NCI-H1930 (cell line): ENCODE data around the gene CERS6.
A peak's percentile ranks its signal among the peaks of the same experiment; 100 is the strongest.

Source experiments
- DNase-seq, 2 experiments: peaks; one replicate each; lab custom pipeline; 2025; lab: John Stamatoyannopoulos, UW

The CERS6 gene

DNA sequence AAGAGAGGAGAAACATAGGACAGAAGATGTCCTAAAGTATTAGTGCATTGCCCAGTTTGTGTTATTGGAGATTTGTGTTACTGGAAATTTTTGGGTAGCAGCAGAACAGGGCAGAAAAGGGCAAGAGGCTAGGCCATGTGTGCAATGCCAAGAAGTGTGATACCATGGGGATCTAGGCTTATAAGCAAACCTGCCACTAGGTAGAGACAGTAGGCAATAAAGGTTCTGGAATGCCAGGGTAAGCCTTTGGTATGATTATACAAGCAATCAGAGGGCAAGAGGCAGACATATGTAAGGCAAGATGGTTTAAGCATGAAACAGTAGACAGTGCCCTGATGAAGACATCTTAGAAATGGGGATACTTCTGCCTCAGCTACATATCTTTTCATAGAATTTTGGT, 12.3 kb upstream of the CERS6 start:
- DNase-seq: no peak

DNA sequence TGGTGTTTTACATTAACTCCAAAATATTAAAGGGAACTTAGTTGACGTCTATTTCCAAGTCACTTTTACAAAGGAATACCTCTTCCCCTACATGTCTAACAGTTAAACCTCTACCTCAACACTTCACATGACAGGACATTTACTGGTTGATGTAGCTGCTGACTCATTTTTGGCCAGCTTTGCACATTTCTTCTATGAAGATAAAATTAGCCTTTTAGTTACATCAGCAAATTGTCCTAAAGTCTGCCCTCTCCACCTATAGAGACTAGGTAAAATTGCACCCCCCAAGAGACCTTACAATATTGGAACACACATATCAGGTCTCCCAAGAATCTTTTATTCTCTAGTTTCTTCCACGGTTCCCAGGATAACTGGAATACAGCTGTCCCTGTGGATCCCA, 10.1 kb upstream of the CERS6 start:
- DNase-seq: no peak

DNA sequence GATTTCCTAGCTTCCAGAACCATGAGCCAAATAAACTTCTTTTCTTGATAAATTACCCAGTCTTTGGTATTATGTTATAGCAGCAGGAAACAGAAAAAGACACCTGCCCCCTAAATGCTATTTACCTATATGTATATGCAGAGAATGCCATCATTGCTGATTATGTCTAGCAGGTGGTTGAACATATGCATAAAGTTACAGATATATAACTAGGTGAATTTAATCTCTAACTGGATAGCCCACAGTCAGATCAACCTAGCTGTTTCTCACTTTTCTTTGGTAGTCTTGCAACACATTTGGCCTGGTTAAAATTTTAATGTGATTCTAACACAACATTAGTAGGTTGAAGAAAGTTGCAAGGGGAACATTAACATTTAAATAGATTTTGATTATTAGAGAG, 7.1 kb upstream of the CERS6 start:
- no peak for DNase-seq

DNA sequence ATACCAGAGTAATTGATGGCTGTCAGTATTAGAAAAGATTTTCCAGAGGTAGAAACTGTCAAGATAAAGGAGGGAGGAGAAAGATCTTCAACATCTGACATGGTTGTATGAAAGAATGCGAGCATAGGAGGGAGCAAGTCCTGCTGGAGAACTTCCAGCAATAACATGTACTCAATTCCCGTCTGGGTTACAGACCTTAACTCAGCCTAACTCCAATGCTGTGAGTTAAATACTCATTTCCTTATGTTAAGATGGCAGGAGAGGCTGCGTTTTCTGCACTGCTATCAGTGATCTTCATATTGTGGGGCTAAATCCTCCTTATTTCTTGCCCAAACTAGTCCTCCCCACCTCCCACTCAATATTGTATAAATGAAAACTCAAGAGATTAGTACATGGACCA, 6.7 kb upstream of the CERS6 start:
- DNase-seq: no peak

DNA sequence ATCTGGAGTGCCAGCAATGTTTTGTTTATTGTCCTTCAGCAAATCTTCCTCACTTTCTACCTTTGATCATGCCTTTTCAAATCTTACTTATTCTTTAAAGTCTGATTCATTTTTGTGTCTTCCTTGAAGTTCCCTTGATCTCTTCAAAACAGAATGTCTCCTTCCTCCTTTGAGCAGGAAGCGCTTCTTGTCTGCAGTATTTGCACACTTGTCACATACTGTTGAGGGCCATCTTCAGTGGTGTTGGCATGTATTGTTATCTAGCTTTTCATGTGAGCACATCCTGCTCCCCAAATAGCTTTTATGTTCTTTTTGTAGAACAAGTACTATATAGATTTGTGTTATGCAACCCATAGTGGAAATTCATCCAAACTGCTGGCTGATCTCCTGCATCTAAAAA, 5.9 kb upstream of the CERS6 start:
- no peak for DNase-seq

DNA sequence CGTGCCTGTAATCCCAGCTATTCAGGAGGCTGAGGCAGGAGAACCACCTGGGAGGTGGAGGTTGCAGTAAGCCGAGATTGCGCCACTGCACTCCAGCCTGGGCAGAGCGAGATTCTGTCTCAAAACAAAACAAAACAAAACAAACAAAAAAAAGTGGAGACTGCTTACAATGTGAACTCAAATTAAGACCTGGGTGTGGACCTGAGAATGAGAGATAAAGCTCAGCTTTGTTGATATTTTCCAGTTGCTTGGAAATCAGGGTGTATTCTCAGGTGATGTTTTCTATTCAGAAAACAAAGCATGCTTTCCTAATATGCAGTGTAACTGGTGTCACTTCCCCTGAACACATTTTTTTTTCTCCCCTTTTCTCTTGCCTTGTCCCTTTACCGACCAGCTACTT, 5.3 kb upstream of the CERS6 start:
- DNase-seq: no peak

DNA sequence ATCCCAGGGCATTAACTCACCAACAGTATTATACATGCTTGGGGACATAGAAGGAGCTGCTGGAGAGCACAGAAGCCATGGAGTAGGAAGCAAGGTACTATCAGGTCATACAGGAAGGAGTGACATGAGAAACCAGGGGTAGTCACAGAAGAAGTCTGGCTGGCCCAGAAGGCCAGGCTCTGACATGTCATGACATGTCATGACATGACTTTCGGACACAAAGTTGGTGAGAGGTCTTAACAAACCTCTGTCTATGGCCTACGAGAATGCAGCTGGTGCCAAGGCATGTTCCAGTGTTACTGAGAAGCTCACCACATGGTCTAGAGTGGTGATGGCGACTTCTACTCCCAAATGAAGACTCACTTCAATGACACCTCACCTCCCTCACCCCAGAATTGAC, 3.3 kb upstream of the CERS6 start:
- no peak for DNase-seq

DNA sequence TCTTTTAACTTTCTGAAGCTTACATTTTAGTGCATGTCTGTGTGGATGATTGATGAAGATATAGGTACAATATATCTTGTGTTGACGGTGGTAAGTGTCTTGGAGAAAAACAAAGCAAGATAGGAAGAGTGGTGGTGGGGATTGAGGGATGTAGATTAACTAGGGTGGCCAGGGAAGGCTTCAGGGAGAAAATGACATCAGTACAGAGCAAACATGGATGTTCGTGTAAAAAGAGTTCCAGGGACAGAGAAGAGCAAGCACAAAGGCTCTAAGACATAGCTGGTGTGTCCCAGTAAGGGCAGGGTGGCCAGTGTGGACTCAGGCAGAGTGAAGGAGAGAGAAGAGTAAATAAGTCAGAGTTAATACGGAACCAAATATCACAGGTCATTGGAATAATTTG, 2.7 kb upstream of the CERS6 start:
- no peak for DNase-seq

DNA sequence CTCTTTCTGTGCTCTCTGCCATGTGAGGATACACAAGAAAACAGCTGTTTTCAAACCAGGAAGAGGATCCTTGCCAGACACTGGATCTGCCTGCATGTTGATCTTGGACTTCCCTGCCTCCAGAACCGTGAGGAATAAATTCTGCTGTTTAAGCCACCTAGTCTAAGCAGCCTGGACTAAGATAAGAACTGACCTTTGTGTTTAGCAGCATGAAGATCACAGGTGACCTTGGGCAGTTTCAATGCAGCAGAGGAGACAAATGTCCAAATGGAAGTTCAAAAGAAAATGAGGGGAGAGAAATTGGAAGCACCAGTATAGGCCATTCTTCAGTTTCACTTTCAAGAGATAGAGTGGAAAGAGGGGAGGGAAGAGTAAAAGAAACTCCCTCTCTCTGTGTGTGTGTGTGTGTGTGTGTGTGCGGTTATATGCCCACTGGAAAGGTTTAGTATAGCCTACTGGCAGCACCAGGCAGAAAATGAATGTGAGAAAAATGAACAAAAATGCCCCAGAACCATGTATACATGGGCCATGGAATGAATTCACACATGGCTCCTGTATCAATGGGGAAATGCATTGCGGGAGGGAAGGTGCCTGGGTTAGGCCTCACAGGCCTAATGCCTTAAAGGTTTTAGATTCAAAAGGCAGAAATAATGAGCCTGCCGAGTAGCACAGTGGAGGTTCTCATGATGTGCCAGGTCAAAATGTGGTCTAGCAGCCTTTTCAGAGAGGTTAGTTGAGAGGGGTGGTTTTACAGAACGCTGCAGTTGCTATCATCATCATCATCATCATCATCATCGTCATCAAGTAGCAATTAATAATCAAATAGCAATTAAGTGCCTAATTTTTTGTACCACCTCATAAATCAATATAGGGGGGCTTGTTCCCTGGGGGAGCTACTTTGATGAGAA, 1.1 kb upstream of the CERS6 start:
- no peak for DNase-seq

DNA sequence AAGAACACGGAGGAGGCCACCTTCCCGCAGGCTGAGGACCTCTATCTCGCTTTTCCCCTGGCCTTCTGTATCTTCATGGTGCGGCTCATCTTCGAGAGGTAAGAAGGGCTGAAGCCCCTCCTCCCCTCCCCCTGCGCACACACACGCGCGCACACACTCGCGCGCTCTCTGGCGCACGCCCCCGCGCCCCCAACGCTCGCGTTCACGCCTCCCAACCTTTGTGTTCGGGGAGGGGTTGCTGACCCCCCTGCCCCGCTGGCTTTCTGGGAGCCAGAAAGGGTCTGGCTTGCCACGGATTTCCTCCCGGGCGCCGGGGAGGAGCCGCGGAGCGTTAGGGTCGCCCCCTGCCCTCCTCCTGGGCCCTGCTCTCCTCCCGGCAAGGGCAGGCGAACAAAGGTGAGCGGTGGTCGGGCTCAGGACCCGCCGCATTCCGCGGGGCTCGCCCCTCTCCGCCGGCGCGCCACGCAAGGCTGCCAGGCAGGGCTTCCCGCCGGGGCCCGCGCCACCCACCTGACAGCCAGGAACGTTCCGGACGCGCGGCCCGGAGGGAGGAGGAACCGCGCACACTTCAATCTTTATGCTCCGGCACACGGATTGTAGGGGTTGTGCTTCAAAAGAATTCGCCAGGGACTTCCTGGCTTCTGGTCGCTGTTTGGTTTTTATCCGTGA, 583 bp downstream of the CERS6 start:
- DNase-seq: peak; percentile 23 to 50

DNA sequence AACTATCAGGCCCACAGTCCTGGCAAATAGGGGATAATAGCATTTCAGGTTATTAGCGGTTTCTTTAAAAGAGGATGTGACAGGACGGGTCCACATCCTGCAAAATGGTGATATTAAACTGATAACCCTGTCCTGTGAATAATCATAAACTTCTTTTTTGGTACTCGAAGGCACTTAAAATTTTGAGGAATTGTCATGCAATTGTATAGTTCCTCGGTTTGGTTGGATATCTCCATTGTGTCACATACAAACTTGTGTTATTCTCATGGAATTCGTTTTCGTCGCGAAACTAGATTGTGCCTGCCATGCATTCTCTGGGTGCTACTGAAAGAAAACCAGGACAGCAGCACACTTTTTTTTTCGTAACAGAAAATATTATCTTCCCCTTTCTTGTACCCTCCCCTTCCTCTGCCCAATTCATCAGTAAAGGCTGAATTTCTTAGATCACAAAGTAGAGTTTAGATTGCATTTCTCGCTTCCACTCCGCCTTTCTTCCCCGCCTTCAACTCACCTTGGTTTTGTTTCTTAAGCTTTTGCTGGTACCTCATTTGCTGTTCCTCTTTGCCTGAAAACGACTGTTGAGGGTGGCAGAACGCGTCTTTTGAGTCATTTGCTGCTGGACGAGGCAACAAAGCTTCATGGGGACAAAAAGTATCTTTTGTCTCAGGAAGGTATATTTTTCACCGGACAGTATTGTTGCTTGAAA, 1.3 kb downstream of the CERS6 start:
- DNase-seq: no peak

DNA sequence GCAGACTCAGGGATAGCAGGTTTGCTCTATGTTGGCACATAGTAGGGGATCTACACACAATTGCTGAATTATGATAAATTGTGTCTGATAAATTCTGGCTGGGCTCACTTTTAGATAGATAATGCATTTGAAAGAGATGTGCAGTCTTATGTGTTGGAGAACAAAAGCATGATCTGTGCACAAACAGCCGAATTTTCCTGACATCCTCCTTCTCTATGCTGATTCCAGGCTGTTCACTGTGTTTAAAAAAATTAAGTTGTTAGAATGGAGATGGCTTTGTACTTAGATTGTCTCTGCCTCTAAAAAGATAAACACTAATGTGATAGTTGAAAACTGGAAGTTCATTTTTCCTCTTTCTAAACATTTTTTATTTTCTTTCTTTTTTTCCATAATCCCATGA, 2.1 kb downstream of the CERS6 start:
- DNase-seq: no peak

DNA sequence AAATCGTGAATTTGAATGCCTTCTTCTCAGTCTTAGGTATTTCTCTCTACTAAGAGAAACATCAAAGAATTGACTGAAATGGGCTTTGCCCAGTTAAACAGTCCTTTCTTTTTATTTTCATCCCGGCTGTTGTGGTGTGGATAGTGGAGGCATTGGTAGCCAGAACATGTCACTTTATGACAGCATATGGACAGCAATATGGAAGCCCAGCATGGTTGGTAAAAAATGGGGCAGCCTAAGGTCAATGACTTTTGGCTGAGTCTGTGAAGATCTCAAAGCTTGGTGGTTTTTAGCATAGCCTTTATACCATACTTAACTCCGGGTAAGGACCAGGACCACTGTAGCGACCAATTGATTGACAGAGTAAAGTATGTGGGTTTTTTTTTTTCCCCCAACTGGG, 3.2 kb downstream of the CERS6 start:
- no peak for DNase-seq

DNA sequence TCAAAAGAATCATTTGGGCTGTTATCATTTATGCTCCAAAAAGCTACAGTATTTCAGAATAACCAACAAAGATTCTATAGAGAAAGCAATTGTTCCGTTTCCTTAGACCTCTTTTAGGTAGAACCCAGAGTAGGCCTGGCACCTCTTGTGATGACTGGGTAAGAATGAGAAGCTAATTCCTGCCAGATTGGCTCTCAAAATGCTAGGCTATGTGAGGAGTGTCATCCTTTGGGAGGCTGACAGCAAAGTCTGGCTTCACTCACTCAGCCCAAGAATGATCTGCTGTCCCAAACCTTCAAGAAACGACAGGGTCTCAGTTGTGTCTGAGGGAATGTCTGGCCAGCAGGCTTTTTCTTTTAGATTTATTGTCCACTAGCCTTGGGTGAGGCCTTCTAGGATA, 4.5 kb downstream of the CERS6 start:
- no peak for DNase-seq

DNA sequence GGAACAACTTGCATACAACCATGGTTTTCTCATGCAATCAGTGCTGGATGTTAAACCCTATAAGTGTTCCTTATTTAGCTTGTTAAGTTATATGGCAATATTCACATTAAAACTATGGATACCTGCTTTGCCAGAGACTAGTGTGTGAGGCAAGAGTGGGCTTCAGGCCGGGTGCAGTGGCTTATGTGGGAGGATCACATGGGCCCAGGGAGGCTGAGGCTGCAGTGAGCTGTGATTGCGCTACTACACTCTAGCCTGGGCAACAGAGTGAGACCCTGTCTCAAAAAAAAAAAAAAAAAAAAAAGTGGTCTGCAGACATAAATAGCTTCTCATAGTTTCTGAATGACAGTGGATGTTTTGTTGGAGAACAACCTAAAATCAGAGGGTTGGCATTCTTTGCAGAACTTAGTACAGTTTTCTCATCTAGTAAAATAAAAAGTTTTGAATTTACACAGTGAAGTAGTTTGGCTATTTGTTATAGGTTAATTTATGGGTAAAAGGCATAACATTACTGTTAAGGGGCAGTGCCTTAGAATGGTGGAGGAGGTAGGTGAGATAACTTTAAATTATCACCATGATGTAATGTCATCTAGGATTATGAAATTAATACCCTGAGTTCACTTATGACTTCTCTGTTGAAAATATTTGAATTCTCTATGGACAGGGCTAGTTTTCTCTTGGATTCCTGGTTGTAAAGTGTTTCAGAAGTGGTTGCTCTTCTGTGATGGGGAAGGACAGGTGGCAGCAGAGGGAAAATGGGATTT, 5.3 kb downstream of the CERS6 start:
- no peak for DNase-seq

DNA sequence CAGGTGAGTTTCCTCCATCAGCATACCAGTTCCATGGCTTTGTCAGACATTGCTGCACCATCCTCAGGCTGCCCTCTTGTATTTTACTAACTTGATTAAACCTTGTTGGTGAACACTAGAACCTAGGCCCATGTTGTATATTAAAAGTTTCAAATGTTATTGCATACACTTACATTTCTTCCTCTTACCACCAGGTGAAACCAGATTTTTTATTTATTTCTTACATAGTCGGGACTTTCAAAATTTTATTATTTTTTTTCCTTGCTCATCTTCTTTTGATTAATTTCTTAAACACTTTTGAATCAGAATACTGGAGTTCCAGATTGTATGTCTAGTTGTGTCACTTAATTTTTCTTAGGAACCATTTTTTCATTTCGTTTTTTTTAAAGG, 5.9 kb downstream of the CERS6 start:
- DNase-seq: no peak

DNA sequence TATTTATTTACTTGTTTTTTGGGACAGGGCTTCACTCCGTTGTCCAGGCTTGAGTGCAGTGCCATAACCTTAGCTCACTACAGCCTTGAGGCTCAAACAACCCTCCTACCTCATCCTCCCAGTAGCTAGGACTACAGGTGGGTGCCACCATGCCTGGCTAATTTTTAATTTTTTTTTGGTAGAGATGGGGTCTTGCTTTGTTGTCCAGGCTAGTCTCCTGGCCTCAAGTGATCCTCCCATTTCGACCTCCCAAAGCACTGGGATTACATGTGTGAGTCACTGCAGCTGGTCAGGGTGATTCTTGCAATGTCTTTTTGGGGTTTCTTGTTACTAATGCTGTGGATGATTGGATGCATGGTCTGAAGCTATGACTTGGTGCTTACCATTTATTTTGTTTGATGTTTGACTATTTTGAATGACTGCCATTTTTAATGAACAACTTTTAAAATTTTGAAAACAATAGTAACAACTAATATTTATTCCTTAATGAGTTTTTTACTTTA, 6.5 kb downstream of the CERS6 start:
- DNase-seq: no peak

DNA sequence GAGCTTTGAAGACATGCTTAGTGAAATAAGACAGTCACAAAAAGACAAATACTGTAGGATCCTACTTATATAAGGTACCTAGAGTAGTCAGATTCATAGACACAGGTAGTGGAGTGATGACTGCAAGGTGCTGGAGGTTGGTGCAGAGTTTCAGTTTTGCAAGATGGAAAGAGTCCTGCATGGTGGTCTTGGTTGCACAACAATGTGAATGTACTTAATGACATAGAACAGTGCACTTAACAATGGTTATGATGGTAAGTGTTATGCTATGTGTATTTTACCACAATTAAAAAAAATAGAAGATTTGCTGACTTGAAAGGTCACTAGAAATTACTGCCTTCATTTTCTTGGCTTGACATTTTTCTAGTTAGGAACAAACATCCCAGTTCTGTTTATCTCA, 9.5 kb downstream of the CERS6 start:
- no peak for DNase-seq

DNA sequence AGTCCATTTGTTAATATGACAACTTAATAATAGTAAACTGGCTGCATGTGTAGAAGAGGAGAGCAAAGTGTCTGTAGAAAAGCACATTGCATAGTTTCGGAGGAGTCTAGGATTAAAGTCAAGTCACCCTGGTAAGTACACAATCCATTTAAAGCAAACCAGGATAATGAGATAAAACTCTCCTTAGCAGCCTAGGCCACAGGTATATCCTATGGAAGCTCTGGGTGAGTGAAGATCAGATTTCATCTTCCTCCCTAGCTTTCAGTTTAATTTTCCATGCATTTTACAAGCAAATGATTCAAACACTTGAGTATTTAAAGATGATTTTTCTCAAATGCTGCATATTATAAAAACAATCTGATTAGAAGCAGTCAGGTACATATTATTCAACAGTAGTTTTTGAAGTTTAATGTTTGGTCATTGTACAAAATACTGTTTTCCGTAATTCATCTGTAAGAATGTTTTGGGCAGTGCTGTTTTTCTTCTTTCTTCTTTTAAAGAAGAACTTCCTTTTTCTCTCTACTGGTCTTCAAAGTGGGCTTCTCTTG, 10.2 kb downstream of the CERS6 start:
- DNase-seq: no peak

DNA sequence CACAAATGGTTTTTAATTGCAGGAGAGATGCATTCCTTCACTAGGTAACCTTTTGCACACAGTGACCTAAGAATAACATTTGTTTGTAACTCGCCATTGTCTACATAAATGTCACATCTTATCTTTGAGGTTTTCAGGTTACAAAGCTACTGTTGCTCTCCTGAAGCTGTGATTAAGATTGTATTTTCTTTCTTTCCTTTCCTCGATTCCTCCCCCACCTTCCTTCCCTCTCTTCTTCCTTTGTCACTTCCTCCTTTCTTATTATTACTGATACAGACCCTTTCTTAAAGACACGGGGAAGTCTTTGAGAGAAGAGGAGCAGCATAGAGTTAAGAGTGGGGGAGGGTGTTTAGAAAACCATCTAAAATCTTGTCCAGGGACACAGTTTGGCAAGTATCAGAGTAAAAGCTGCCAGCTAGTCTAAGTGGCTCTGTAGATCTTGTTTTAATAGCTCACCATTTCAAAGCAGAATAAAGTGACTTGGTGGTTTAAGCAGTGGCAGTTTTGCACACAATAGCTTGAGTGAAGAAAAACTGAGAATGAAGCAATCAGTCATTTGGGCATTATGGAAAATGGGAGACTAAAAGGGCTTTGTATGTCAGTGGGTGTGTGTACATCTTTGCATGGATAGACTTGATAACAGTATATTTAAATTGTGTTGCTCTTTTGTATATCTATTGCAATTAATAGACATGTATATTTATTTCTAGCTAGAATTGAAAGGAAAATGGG, 10.9 kb downstream of the CERS6 start:
- no peak for DNase-seq

DNA sequence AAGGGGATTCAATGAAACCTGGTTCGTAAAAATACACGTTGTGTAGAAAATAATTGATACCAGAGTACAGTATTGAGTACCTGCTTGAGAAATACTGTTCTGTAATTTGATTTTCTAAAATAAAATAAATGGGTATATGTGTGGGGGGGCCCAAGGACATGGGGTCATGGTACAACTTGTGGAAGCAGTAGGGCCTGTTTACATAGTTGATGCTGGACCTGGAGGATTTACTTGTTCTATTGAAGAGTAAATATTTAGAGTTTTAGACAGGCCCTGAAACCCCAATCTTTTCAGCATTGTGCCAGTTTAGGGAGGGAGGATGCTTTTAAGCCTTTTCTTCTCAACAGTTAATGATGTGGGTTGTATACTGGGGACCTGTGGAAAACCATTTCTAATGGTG, 11.7 kb downstream of the CERS6 start:
- DNase-seq: no peak
